GM19023 (cell line): ENCODE results near the gene ANXA6.

ENCODE experiments used
- ATAC-seq: cut with Tn5 transposase; IDR thresholded peaks from one replicate; pipeline ENCODE4 v1.9.1; 2021; ENCODE audit warnings: mild to moderate bottlenecking, moderate library complexity; ENCODE audit not compliant: unreplicated experiment

The ANXA6 gene

GRCh38 chr5:151068433-151069197, 89.0 kb downstream of the ANXA6 start:
- ATAC-seq: peak; percentile 61

- ATAC-seq: peak; percentile 4
Observed at GRCh38 chr5:151067632-151068432, 89.7 kb downstream of the ANXA6 start.

- ATAC-seq: no peak
Observed at GRCh38 chr5:151066920-151067319, 90.7 kb downstream of the ANXA6 start.

GRCh38 chr5:151065609-151066008, 92.0 kb downstream of the ANXA6 start:
- no peak for ATAC-seq

GRCh38 chr5:151064916-151065499, 92.6 kb downstream of the ANXA6 start:
- no peak for ATAC-seq

GRCh38 chr5:151063142-151063989, 94.2 kb downstream of the ANXA6 start:
- ATAC-seq: no peak

GRCh38 chr5:151062405-151063141, 95.0 kb downstream of the ANXA6 start:
- ATAC-seq: no peak

- ATAC-seq: no peak
Observed at GRCh38 chr5:151060742-151061141, 96.8 kb downstream of the ANXA6 start.

- ATAC-seq: no peak
Observed at GRCh38 chr5:151058891-151059489, 98.6 kb downstream of the ANXA6 start.

GRCh38 chr5:151058301-151058700, 99.3 kb downstream of the ANXA6 start:
- ATAC-seq: no peak

- ATAC-seq: no peak
Observed at GRCh38 chr5:151056379-151057325, 100.9 kb downstream of the ANXA6 start.

GRCh38 chr5:151055336-151055735, 102.2 kb downstream of the ANXA6 start:
- ATAC-seq: no peak

- ATAC-seq: no peak
Observed at GRCh38 chr5:151054709-151055108, 102.9 kb downstream of the ANXA6 start.

- no peak for ATAC-seq
Observed at GRCh38 chr5:151053796-151054462, 103.7 kb downstream of the ANXA6 start.

GRCh38 chr5:151052836-151053235, 104.7 kb downstream of the ANXA6 start:
- ATAC-seq: no peak

GRCh38 chr5:151051931-151052608, 105.5 kb downstream of the ANXA6 start:
- ATAC-seq: no peak

- ATAC-seq: peak; percentile 66
Observed at GRCh38 chr5:151051066-151051930, 106.3 kb downstream of the ANXA6 start.
